GM19328 (cell line): ENCODE results near the gene ANKRD13A.
"Not testable (repeated sequence)": the region's sequence is repeated elsewhere in the genome, so short reads cannot be mapped to it uniquely, and the experiment has no call there.

Source experiments
- ATAC-seq: cut with Tn5 transposase; IDR thresholded peaks from one replicate; pipeline ENCODE4 v1.9.1; 2021; ENCODE audit warnings: mild to moderate bottlenecking, moderate library complexity; ENCODE audit not compliant: unreplicated experiment

ANKRD13A gene

GRCh38 chr12:110047297-110047940 is 48.2 kb downstream of the ANKRD13A start:
- ATAC-seq = no peak

DNA sequence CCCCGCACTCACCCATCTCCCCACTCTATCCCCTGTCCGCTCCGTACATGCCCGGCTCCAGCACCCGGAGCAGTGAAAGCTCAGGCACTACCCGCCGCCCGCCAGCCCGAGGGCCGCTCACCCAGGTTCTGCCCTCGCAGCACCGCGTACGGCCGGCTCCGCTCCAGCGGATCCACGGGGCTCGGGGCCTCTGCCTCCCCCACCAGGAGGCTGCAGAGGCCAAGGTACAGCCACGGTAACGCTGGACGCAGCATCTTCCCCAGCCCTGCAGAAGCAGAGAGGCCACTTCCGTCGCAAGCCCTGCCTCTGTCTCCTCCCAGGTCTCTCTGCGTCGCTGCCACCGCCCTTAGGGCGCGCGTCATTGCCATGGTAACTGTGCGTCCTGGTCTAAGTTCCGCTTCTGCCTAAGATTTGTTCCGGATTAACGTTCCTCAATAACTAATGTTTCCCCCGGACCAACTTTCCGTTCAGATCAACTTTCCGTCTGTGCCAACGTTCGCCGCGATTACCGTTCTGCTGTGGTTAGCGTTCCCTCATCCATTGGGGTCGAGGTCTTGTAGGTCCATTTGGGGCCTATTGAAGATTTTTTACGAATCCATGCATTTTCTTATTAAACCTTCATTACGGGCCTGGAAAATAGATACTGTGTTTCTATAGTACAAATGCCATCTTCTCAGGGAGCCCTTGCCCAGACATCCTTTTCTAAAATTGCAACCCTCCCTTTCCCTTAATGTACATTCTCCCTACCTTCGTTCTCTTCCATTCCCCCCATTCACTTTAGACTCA is 49.2 kb downstream of the ANKRD13A start, which contains the start of gene C12orf76:
C12orf76 (minus strand) TSS at position 281 of the 786 bp plus-strand sequence; CDS start at position 254, 27 bp downstream.
- ATAC-seq = peak; percentile 96

DNA sequence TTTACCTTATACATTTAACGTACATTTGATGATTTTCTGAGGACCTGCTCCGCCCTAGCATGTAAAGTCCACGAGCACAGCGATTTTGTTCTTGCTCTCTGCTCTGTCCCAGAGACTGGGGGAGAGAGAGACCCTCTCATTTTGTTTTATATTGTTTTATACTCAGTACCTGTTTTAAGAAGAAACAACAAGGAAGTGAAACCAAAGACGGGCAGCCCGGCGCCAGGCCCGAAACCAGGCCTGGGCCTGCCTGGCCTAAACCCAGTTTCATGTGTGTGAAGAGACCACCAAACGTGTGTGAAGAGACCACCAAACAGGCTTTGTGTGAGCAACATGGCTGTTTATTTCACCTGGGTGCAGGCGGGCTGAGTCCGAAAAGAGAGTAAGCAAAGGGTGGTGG is 49.8 kb downstream of the ANKRD13A start:
- ATAC-seq = not testable (repeated sequence)

- not testable (repeated sequence) for ATAC-seq
Observed at GRCh38 chr12:110049666-110050065, 50.4 kb downstream of the ANKRD13A start.

GRCh38 chr12:110050927-110051326 is 51.7 kb downstream of the ANKRD13A start:
- ATAC-seq = no peak

DNA sequence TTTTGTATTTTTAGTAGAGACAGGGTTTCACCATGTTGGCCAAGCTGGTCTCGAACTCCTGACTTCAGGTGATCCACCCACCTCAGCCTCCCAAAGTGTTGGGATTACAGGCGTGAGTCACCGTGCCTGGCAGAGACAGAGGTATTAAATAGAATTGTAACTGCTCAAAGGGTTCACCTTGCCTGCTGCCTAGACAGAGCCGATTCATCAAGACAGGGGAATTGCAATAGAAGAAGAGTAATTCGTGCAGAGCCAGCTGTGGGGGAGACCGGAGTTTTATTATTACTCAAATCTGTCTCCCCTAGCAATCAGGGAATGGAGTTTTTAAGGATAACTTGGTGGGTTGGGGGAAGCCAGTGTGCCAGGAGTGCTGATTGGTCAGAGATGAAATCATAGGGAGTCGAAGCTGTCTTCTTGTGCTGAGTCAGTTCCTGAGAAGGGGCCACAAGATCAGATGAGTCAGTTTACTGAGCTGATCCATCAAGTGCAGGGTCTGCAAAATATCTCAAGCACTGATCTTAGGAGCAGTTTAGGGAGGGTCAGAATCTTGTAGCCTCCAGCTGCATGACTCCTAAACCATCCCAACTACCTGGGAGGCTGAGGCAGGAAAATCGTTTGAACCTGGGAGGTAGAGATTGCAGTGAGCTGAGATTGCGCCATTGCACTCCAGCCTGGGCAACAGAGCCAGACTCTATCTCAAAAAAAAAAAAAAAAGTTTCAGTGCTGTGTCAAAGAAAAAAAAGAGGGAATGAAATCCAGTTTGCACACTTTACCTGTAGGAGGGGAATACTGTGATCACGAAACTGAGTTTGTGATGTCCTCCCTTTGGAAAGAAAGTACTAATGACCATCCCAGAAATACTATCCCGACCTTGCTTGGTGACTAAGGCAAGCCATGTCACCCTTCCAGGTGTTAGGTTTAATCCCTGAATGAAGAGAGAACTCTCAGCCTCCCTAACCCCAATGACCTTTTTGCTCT is 56.4 kb downstream of the ANKRD13A start:
- not testable (repeated sequence) for ATAC-seq

DNA sequence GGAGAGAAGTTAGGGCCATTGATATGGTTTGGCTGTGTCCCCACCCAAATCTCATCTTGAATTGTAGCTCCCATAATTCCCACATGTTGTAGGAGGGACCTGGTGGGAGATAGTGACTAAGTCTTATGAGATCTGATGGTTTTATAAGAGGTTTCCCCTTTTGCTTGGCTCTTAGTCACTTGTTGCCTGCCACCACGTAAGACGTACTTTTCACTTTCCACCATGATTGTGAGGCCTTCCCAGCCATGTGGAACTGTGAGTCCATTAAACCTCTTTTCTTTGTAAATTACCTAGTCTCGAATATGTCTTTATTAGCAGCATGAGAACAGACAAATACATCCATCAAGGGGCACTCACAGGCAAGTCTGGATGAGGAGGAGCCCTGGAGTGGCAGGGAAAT is 57.4 kb downstream of the ANKRD13A start:
- ATAC-seq = not testable (repeated sequence)

DNA sequence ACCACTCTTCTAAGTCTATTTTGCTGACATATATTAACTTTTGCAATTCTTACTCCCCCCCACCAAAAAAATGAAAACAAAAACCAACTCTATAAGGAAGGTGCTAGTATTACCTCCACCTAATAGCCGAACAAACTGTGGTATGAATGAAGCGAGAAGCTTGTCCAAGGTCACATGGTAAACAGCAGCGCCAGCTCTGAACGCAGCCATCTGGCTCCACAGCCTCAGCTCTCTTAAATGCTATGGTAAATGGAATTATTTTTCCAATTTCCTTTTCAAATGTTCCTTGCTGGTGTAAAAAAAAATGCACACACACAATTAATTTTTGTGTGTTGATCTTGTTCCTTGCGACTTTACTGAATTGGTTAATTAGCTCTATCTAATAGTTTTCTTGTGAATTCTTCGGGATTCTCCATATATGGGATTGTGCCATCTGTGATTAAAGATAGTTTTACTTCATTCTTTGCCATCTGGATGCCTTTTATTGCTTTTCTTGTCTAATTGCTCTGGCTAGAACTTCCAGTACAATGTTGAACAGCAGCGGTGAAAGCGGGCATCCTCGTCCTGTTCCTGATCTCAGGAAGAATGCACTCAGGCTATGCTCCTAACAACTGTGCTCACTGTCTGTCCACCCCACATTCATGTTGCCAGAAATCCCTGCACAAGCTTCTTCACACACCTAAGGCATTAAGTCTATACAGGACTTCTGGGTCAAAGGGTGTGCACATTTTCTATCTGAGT is 59.8 kb downstream of the ANKRD13A start:
- no peak for ATAC-seq

DNA sequence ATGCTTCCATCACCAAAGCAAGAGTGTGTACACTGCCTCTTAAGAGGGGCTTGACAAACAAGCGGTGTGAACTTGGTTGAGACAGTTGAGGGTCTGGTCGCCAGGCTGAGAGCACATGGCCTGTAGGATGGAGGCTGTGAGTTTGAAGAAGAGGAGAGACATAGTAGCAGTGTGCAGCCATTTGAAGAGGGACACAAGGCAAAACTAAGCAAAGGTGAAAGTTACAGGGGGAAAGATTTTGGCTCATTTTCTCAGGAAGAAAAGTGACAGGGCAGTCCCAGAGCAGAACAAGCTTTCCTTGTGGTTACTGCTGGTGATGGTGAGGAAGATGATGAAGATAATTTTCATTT is 60.4 kb downstream of the ANKRD13A start:
- no peak for ATAC-seq

GRCh38 chr12:110062241-110062640 is 63.0 kb downstream of the ANKRD13A start:
- ATAC-seq = no peak

DNA sequence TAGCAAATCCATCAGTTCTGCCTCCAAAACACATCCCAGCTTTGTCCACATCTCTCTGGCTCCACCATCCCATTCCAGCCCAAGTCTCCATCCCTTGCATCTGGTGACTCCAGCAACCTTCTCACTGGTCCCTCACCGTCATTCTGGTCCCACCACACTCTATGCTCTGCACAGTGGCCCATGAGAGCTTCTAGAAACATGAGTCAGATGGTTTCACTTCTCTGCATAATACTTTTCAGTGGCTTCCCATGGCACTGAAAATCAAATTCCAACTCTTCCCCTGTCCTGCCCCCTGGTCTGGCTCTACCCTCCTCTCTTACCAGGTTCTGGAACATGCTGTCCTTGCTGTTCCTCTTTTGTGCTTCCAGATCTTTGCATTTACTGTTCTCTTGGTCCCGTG is 66.3 kb downstream of the ANKRD13A start:
- no peak for ATAC-seq

- no peak for ATAC-seq
Observed at GRCh38 chr12:110067531-110067930, 68.3 kb downstream of the ANKRD13A start.

DNA sequence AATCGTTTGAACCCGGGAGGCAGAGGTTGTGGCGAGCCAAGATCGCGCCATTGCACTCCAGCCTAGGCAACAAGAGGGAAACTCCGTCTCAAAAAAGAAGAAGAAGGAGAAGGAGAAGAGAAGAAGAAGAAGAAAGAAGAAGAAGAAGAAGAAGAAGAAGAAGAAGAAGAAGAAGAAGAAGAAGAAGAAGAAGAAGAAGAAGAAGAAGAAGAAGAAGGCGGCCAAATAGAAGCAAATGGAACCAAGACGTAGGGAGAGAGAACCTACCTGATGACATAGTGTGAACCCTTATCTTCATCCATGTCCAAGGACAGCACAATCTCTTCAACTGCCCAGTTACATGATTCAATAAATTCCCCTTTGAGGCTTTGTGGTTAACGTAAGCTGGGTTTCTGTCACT is 68.9 kb downstream of the ANKRD13A start:
- ATAC-seq = not testable (repeated sequence)

GRCh38 chr12:110068654-110069053 is 69.4 kb downstream of the ANKRD13A start:
- ATAC-seq = no peak

DNA sequence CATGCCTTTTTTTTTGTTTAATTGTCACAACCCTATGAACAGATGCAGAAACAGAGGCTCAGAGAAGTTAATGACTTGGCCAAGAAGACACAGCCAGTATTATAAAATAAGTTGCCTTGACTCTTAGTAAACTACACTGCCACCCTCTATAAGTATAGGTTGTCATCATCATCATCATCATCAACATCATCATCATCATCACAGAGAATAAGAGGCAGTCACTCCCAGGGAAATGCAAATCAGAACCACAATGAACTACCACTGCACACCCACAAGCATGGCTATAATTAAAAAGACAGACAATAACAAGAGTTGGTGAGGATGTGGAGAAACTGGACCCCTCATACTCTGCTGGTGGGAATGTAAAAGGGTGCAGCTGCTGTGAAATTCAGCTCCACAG is 72.3 kb downstream of the ANKRD13A start:
- no peak for ATAC-seq

DNA sequence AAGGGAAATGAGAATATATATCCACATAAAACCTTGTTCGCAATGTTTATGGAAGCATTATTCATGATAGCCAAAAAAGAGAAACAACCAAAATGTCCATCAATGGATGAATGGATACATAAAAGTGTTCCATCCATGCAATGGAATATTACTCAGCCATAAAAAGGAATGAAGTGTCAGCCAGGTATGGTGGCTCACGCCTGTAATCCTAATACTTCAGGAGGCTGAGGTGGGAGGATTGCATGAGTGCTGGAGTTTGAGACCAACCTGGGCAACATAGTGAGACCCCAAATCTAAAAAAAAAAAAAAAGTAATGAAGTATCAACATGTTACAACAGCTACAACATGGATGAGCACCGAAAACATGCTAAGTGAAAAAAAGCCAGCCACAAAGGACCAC is 72.7 kb downstream of the ANKRD13A start:
- no peak for ATAC-seq

- not testable (repeated sequence) for ATAC-seq
Observed at GRCh38 chr12:110072636-110073035, 73.4 kb downstream of the ANKRD13A start.

GRCh38 chr12:110073049-110073831 is 74.0 kb downstream of the ANKRD13A start:
- no peak for ATAC-seq

DNA sequence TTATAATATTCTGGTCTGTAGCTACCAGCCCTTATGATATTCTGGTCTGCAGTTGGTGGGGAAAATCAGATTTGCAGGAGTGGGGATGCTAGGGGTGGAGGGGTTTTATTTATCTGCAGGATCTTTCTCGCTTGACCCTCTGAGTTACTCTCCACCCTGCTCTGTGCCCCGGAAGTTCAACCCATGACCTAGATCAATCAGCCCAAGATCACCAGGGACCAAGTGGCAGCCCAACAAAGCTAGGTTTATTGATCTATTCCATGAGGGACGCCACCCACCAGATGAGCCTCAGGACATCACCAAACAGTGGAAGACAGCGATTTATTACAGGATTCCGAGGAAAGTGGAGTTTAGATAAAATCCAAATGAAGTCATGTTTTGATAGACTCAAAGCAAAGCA is 74.9 kb downstream of the ANKRD13A start:
- no peak for ATAC-seq

DNA sequence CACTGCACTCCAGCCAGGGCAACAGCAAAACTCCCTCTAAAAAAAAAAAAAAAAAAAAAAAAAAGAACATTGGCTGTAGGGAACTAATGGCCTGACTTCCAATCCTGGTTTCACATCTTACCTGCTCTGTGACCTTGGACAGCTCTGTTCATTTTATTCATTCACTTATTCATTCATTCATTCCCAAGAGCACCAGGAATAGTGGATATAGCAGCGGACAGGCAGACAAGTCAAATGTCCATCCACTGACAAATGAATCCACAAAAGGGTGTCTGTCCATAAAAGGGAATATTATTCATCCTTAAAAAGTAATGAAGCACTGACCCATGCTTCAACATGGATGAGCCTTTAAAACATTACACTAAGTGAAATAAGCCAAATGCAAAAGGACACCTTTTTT is 76.7 kb downstream of the ANKRD13A start:
- no peak for ATAC-seq
